ENCODE results near the gene ACOX2. TPM values are rescaled to one million over a fixed set of nuclear protein-coding genes. Genes with fewer than 3 reads are reported as not detected.

The ACOX2 gene
- total RNA-seq, 1 donor from 2014 or later: 14.6 TPM

GRCh38 chr3:58464866-58465265, 72.1 kb downstream of the ACOX2 start:
- H3K4me3 ChIP-seq (ENCODE audit: low read length in 3 of 3): no peak overlapping the region
- H3K36me3 ChIP-seq (ENCODE audit: control insufficient read depth in 3 of 3, insufficient read depth in 3 of 3, low read length in 3 of 3): no peaks in the 10 kb centered on the region
- peaks cover 5 to 17% (median 11%) of the 10 kb centered on the region in 3 donors for H3K4me1 ChIP-seq (ENCODE audit: control insufficient read depth in 3 of 3, insufficient read depth in 3 of 3, low read length in 3 of 3)
- no peaks in the 10 kb centered on the region for H3K27me3 ChIP-seq (ENCODE audit: control insufficient read depth in 3 of 3, insufficient read depth in 3 of 3, low read length in 3 of 3)
- H3K9ac ChIP-seq (ENCODE audit: low read depth in 1 of 3, low read length in 3 of 3): no peak overlapping the region
- H3K9me3 ChIP-seq (ENCODE audit: control insufficient read depth in 3 of 3, low read length in 3 of 3): no peaks in the 10 kb centered on the region
- H3K27ac ChIP-seq (ENCODE audit: low read depth, low read length): no peak overlapping the region

- Histone ChIP-seq H3K4me3 (ENCODE audit: low read length in 3 of 3) (peak overlapping the region; percentile 45 to 65 (median 53)), H3K27ac (ENCODE audit: low read depth, low read length) (no peak overlapping the region), H3K9ac (ENCODE audit: low read depth in 1 of 3, low read length in 3 of 3) (no peak overlapping the region)
Observed at GRCh38 chr3:58463942-58464271, 73.1 kb downstream of the ACOX2 start.

GRCh38 chr3:58463181-58463941, 73.6 kb downstream of the ACOX2 start:
- Histone ChIP-seq H3K27me3 (ENCODE audit: control insufficient read depth in 3 of 3, insufficient read depth in 3 of 3, low read length in 3 of 3) (no peaks in the 10 kb centered on the region), H3K9me3 (ENCODE audit: control insufficient read depth in 3 of 3, low read length in 3 of 3) (no peaks in the 10 kb centered on the region), H3K36me3 (ENCODE audit: control insufficient read depth in 3 of 3, insufficient read depth in 3 of 3, low read length in 3 of 3) (no peaks in the 10 kb centered on the region), H3K9ac (ENCODE audit: low read depth in 1 of 3, low read length in 3 of 3) (peak overlapping the region in 1 of 3 donors; percentile 19), H3K27ac (ENCODE audit: low read depth, low read length) (peak overlapping the region; percentile 15), H3K4me3 (ENCODE audit: low read length in 3 of 3) (peak overlapping the region; percentile 45 to 65 (median 53)), H3K4me1 (ENCODE audit: control insufficient read depth in 3 of 3, insufficient read depth in 3 of 3, low read length in 3 of 3) (peaks cover 5 to 17% (median 11%) of the 10 kb centered on the region in 3 donors)

More at GRCh38 chr3:58463942-58464271, 73.1 kb downstream of the ACOX2 start:
- Histone ChIP-seq H3K27me3 (ENCODE audit: control insufficient read depth in 3 of 3, insufficient read depth in 3 of 3, low read length in 3 of 3) (no peaks in the 10 kb centered on the region), H3K9me3 (ENCODE audit: control insufficient read depth in 3 of 3, low read length in 3 of 3) (no peaks in the 10 kb centered on the region), H3K4me1 (ENCODE audit: control insufficient read depth in 3 of 3, insufficient read depth in 3 of 3, low read length in 3 of 3) (peaks cover 5 to 17% (median 11%) of the 10 kb centered on the region in 3 donors), H3K36me3 (ENCODE audit: control insufficient read depth in 3 of 3, insufficient read depth in 3 of 3, low read length in 3 of 3) (no peaks in the 10 kb centered on the region)

- no peaks in the 10 kb centered on the region for H3K36me3 ChIP-seq (ENCODE audit: control insufficient read depth in 3 of 3, insufficient read depth in 3 of 3, low read length in 3 of 3)
- H3K4me3 ChIP-seq (ENCODE audit: low read length in 3 of 3): no peak overlapping the region
- H3K9ac ChIP-seq (ENCODE audit: low read depth in 1 of 3, low read length in 3 of 3): no peak overlapping the region
- H3K27me3 ChIP-seq (ENCODE audit: control insufficient read depth in 3 of 3, insufficient read depth in 3 of 3, low read length in 3 of 3): no peaks in the 10 kb centered on the region
- no peaks in the 10 kb centered on the region for H3K9me3 ChIP-seq (ENCODE audit: control insufficient read depth in 3 of 3, low read length in 3 of 3)
- peaks cover 5 to 17% (median 11%) of the 10 kb centered on the region in 3 donors for H3K4me1 ChIP-seq (ENCODE audit: control insufficient read depth in 3 of 3, insufficient read depth in 3 of 3, low read length in 3 of 3)
- H3K27ac ChIP-seq (ENCODE audit: low read depth, low read length): no peak overlapping the region
Observed at GRCh38 chr3:58462829-58463180, 74.2 kb downstream of the ACOX2 start.

GRCh38 chr3:58459160-58459559, 77.8 kb downstream of the ACOX2 start:
- Histone ChIP-seq H3K4me1 (ENCODE audit: control insufficient read depth in 3 of 3, insufficient read depth in 3 of 3, low read length in 3 of 3) (peaks cover 2 to 12% (median 11%) of the 10 kb centered on the region in 3 donors), H3K27ac (ENCODE audit: low read depth, low read length) (no peak overlapping the region), H3K36me3 (ENCODE audit: control insufficient read depth in 3 of 3, insufficient read depth in 3 of 3, low read length in 3 of 3) (peaks cover 0 to 2% (median 0%) of the 10 kb centered on the region in 3 donors), H3K4me3 (ENCODE audit: low read length in 3 of 3) (no peak overlapping the region), H3K9ac (ENCODE audit: low read depth in 1 of 3, low read length in 3 of 3) (no peak overlapping the region), H3K27me3 (ENCODE audit: control insufficient read depth in 3 of 3, insufficient read depth in 3 of 3, low read length in 3 of 3) (no peaks in the 10 kb centered on the region), H3K9me3 (ENCODE audit: control insufficient read depth in 3 of 3, low read length in 3 of 3) (peaks cover 0 to 2% (median 0%) of the 10 kb centered on the region in 3 donors)

Other genes with a start within 250 kb of the ACOX2 start
- 20.4 TPM for gene RPP14, start 230.9 kb downstream of the ACOX2 start, total RNA-seq
- gene HTD2, start 230.7 kb downstream of the ACOX2 start, total RNA-seq: 5.7 TPM
- gene PXK, start 204.3 kb downstream of the ACOX2 start, total RNA-seq: 16.2 TPM
- 75.7 TPM for gene PDHB, start 103.4 kb downstream of the ACOX2 start, total RNA-seq
- gene KCTD6, start 45.1 kb downstream of the ACOX2 start, total RNA-seq: 9.9 TPM
- under 0.01 TPM for gene FAM107A, start 40.2 kb upstream of the ACOX2 start, total RNA-seq
- not detected for gene FAM3D, start 129.6 kb upstream of the ACOX2 start, total RNA-seq